ENCODE data around the gene CDNF.

The CDNF gene

GRCh38 chr10:14774214-14774580, 63.6 kb downstream of the CDNF start:
- no peak overlapping the region for H3K27ac ChIP-seq
- no peak for TF ChIP-seq CTCF (conservative IDR thresholded peaks at IDR 0.05)

DNA sequence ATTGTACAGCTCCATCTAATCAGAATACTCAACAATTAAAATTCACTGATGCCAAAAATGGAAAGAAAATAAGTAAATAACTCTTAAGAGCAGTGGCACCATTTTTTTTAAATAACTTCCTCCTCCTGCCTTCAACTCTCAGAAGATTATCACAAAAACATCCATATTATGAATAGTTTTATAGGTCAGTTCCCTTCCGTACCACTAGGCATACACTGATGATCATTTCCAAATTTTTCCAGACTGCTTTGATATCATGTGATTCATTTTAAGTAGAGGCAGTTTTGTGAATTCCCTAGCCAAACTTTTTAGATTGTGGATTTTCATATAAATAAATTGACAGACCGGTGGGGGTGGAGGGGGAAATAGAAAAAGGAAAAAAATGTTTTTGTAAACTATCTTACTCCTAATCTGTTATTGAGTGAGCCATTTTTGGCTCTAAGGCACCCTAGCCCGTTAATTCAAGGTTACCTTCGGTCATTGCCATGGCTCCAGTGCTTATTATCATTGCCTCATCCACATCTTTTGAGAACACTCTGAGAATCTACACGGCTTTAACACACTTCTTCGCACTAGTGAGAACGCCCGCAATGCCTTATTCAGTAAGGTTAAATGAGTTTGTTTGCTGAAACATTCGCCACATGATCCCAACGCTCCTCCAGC, 64.2 kb downstream of the CDNF start:
- H3K27ac ChIP-seq: no peak overlapping the region
- TF ChIP-seq CTCF (conservative IDR thresholded peaks at IDR 0.05) (peak; percentile 19), ZFX (IDR thresholded peaks at IDR 0.05) (no peak)

DNA sequence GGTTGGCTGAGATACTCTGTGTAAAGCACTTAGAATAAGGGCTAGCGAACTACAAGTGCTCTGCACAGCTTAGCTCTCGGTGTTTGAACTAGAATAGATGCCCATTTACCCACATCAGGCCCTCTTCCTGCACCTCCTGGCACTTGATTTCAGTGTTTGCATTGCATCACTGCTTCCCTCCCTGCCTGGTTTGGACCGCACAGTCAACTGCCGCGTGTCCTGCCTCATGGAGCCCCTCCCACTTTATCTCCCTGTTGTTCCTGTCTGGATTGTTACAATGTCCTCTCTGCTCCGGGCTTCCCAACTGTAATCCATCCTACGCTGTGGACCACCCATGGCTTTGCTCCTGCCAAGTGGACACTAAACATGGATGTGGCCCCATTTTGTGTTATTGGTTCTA, 65.4 kb downstream of the CDNF start:
- H3K27ac ChIP-seq: no peak overlapping the region
- TF ChIP-seq ZFX (IDR thresholded peaks at IDR 0.05): no peak
- no peak for TF ChIP-seq CTCF (conservative IDR thresholded peaks at IDR 0.05)

DNA sequence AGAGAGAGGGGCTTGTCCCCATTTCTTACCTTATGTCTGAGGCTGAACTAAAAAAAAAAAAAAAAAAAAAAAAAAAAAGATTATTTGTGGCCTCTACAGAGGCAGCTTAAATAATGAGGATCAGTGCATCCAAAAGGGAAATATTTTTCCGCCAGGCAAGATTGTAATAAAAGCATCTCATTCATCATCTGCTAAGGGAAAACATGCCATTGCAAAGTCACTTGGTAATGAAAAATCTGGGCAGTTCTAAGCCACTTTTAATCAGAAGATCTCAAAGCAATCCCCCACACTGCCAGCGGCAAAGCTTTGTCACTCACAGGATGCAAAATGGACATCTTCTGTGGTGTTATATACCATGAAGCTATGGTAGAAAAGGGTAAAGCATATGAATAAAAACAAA, 66.9 kb downstream of the CDNF start:
- no peak overlapping the region for H3K27ac ChIP-seq
- no peak for TF ChIP-seq ZFX (IDR thresholded peaks at IDR 0.05)
- TF ChIP-seq CTCF (conservative IDR thresholded peaks at IDR 0.05): no peak

Measured in C4-2B (cell line).